Measurements from ENCODE around the gene ELP5.

The ELP5 gene

DNA sequence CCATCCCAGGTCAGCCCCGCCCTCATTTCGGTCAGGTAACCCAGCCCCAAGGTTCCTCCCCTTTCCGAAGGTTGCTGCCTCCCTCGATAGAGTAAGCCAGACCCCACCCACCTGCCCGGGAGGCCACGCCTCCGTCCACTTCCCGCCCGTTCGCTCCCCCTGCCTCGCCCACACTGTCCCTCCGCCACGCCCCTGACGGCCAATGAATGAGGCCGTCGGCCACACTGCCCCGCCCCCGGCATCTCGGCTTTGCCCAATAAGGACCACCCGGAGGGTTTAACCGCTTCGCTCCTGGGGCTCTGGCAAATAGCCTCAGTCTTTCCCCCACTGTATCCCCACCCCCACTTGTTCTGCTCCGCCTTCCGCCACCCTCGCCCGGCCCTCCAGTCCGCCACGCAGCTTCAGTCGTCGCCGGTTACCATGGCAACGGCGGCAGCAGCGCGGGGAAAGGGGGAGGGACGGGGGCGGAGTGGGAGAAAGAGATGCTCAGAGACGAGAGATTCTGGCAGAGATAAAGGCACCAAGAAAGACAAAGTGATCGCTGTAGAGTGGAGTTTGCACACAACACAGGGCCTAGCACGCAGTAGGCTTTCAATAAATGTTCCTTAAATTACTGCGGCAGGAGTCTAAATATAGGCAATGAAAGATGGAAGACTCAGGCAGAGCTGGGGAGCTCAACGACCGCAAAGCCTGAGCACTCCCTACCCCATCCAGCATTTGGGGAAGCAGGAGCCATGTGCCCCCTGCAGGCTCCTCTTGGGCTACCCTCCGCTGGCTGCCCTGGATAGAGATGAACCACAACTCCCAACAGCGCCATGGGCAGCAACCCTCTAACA is 37.5 kb upstream of the ELP5 start:
- Histone ChIP-seq H3K4me3 (ENCODE audit: low read length) (peak overlapping the region; percentile 61), H3K4me1 (ENCODE audit: control insufficient read depth, insufficient read depth, low read length) (peaks cover 31% of the 10 kb centered on the region), H3K9me3 (ENCODE audit: control insufficient read depth, low read length) (no peaks in the 10 kb centered on the region), H3K9ac (ENCODE audit: low read length) (no peak overlapping the region), H3K27me3 (ENCODE audit: control insufficient read depth, insufficient read depth, low read length) (peaks cover 8% of the 10 kb centered on the region), H3K36me3 (ENCODE audit: control insufficient read depth, insufficient read depth, low read length) (no peaks in the 10 kb centered on the region)

DNA sequence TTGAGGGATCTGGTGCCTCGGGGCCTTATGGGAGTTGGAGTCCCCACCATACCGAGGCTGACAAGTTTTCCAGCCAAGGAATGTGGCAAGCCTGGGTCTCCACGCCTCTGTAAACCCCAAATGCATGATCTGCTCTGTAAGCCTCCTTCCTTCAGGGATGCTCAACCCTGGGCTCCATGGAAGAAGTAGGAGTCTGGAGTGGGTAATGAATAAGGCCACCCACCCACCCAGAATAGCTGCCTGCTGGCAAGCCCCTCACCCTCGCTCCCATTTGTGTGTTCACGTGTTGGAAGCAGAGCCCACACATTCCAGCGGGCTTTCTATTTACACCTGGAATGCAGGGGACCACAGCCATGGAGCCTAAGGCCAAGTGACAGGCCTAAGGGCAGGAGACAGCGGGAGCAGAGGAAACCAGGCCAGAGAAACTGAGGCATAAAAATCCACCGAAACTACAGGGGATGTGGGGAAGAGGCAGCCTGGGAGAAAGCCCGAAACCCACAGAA is 36.8 kb upstream of the ELP5 start:
- no peaks in the 10 kb centered on the region for H3K9me3 ChIP-seq (ENCODE audit: control insufficient read depth, low read length)
- H3K36me3 ChIP-seq (ENCODE audit: control insufficient read depth, insufficient read depth, low read length): no peaks in the 10 kb centered on the region
- H3K4me3 ChIP-seq (ENCODE audit: low read length): no peak overlapping the region
- peaks cover 33% of the 10 kb centered on the region for H3K4me1 ChIP-seq (ENCODE audit: control insufficient read depth, insufficient read depth, low read length)
- H3K9ac ChIP-seq (ENCODE audit: low read length): no peak overlapping the region
- peaks cover 8% of the 10 kb centered on the region for H3K27me3 ChIP-seq (ENCODE audit: control insufficient read depth, insufficient read depth, low read length)

DNA sequence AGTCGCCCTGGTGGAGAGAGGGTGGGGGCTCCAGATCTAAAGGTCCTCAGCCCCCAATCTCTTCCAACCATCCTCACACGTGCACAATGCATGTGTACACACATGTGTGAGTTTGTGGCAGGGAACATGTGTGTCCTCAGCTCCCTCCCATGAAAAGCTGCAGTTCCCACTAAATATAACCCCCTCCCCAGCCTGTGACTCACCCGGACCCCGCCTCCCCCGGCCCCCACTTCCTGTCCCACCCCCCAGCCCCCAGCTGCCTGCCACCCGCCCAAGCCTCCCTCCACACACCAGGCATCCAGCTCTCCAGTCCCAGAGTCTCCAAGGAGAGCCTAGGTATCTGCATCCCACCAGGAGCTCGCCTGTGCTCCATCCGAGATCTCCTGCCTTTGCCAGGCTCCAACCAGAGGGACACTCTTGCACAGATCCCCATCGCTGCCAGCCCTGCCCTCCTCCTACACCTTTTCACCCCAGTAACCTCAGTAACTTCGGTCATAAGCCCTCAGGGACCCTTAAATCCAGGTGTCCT is 36.3 kb upstream of the ELP5 start:
- no peaks in the 10 kb centered on the region for H3K36me3 ChIP-seq (ENCODE audit: control insufficient read depth, insufficient read depth, low read length)
- peaks cover 8% of the 10 kb centered on the region for H3K27me3 ChIP-seq (ENCODE audit: control insufficient read depth, insufficient read depth, low read length)
- no peak overlapping the region for H3K9ac ChIP-seq (ENCODE audit: low read length)
- H3K4me1 ChIP-seq (ENCODE audit: control insufficient read depth, insufficient read depth, low read length): peaks cover 34% of the 10 kb centered on the region
- no peak overlapping the region for H3K4me3 ChIP-seq (ENCODE audit: low read length)
- no peaks in the 10 kb centered on the region for H3K9me3 ChIP-seq (ENCODE audit: control insufficient read depth, low read length)

GRCh38 chr17:7216242-7217112 is 35.5 kb upstream of the ELP5 start:
- Histone ChIP-seq H3K4me1 (ENCODE audit: control insufficient read depth, insufficient read depth, low read length) (peaks cover 42% of the 10 kb centered on the region), H3K27me3 (ENCODE audit: control insufficient read depth, insufficient read depth, low read length) (peaks cover 8% of the 10 kb centered on the region), H3K9me3 (ENCODE audit: control insufficient read depth, low read length) (no peaks in the 10 kb centered on the region), H3K9ac (ENCODE audit: low read length) (peak overlapping the region; percentile 2), H3K36me3 (ENCODE audit: control insufficient read depth, insufficient read depth, low read length) (peaks cover 4% of the 10 kb centered on the region), H3K4me3 (ENCODE audit: low read length) (no peak overlapping the region)

DNA sequence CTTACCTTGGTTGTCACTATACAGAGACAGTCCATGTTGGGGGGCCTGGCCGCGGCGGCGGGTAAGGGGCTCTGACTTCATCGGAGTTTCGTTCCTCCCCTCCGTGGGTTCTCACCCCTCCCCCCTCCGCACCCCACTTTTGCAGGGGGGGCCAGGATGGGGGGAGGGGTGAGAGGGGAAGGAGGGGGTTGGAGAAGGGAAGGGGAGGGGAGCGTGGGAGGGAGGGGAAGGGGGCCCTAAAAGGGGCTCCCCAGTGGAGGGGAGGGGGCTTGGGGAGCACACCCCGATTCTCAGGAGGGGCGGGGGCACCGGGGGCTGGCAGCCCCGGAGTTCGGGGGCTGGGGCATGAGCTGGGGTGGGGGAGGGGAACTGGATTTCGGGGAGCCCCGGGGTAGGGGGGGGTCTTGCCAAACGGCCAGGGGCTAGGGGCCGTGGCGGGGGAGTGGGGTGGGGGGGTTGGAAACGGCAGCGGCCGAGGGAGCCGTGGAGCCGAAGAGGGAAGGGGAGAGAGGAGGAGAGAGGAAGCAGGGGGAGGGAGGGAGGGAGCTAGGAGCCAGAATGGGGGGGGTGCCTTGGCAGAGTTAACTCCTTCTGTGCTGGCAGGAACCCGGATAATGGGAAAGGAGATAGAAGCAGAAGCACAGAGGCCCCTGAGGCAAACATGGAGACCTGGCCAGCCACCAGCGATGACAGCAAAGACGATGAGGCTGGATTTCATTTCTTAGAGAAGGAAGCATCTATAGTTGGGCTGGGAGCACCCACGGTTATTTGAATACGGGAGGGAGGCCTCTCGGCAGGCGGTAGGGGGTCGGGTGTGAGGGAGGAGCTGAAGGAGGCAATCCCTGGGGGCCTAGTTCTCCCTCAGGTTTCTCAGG is 34.7 kb upstream of the ELP5 start:
- H3K4me1 ChIP-seq (ENCODE audit: control insufficient read depth, insufficient read depth, low read length): peaks cover 46% of the 10 kb centered on the region
- peak overlapping the region; percentile 58 for H3K9ac ChIP-seq (ENCODE audit: low read length)
- H3K9me3 ChIP-seq (ENCODE audit: control insufficient read depth, low read length): no peaks in the 10 kb centered on the region
- peaks cover 7% of the 10 kb centered on the region for H3K36me3 ChIP-seq (ENCODE audit: control insufficient read depth, insufficient read depth, low read length)
- peaks cover 2% of the 10 kb centered on the region for H3K27me3 ChIP-seq (ENCODE audit: control insufficient read depth, insufficient read depth, low read length)
- no peak overlapping the region for H3K4me3 ChIP-seq (ENCODE audit: low read length)

- H3K4me3 ChIP-seq (ENCODE audit: low read length): no peak overlapping the region
- peaks cover 46% of the 10 kb centered on the region for H3K4me1 ChIP-seq (ENCODE audit: control insufficient read depth, insufficient read depth, low read length)
Observed at GRCh38 chr17:7218166-7218565, 33.8 kb upstream of the ELP5 start.

GRCh38 chr17:7218758-7219157 is 33.3 kb upstream of the ELP5 start:
- Histone ChIP-seq H3K4me1 (ENCODE audit: control insufficient read depth, insufficient read depth, low read length) (peaks cover 43% of the 10 kb centered on the region), H3K9me3 (ENCODE audit: control insufficient read depth, low read length) (no peaks in the 10 kb centered on the region), H3K27me3 (ENCODE audit: control insufficient read depth, insufficient read depth, low read length) (no peaks in the 10 kb centered on the region), H3K9ac (ENCODE audit: low read length) (no peak overlapping the region), H3K36me3 (ENCODE audit: control insufficient read depth, insufficient read depth, low read length) (peaks cover 19% of the 10 kb centered on the region), H3K4me3 (ENCODE audit: low read length) (no peak overlapping the region)

More at GRCh38 chr17:7218166-7218565, 33.8 kb upstream of the ELP5 start:
- Histone ChIP-seq H3K27me3 (ENCODE audit: control insufficient read depth, insufficient read depth, low read length) (no peaks in the 10 kb centered on the region), H3K36me3 (ENCODE audit: control insufficient read depth, insufficient read depth, low read length) (peaks cover 15% of the 10 kb centered on the region), H3K9me3 (ENCODE audit: control insufficient read depth, low read length) (no peaks in the 10 kb centered on the region), H3K9ac (ENCODE audit: low read length) (peak overlapping the region; percentile 58)

GRCh38 chr17:7219229-7219811 is 32.7 kb upstream of the ELP5 start:
- Histone ChIP-seq H3K4me3 (ENCODE audit: low read length) (peak overlapping the region; percentile 64), H3K9me3 (ENCODE audit: control insufficient read depth, low read length) (no peaks in the 10 kb centered on the region), H3K4me1 (ENCODE audit: control insufficient read depth, insufficient read depth, low read length) (peaks cover 39% of the 10 kb centered on the region)

GRCh38 chr17:7219812-7220592 is 32.0 kb upstream of the ELP5 start, which contains the start of the genes ACADVL and DLG4:
TSS of gene ACADVL (plus strand) at chr17:7219938. CDS start at chr17:7219985, 47 bp downstream.
TSS of gene DLG4 (minus strand) at chr17:7219836.
- H3K27me3 ChIP-seq (ENCODE audit: control insufficient read depth, insufficient read depth, low read length): no peaks in the 10 kb centered on the region
- H3K9ac ChIP-seq (ENCODE audit: low read length): peak within 1 kb of the TSS; percentile 87
- peak within 1 kb of the TSS; percentile 64 for H3K4me3 ChIP-seq (ENCODE audit: low read length)
- H3K4me1 ChIP-seq (ENCODE audit: control insufficient read depth, insufficient read depth, low read length): peaks cover 33% of the 10 kb centered on the region
- H3K36me3 ChIP-seq (ENCODE audit: control insufficient read depth, insufficient read depth, low read length): peaks cover 24% of the 10 kb centered on the region
- H3K9me3 ChIP-seq (ENCODE audit: control insufficient read depth, low read length): no peaks in the 10 kb centered on the region

More at GRCh38 chr17:7219229-7219811, 32.7 kb upstream of the ELP5 start:
- Histone ChIP-seq H3K9ac (ENCODE audit: low read length) (peak overlapping the region; percentile 87), H3K36me3 (ENCODE audit: control insufficient read depth, insufficient read depth, low read length) (peaks cover 23% of the 10 kb centered on the region), H3K27me3 (ENCODE audit: control insufficient read depth, insufficient read depth, low read length) (no peaks in the 10 kb centered on the region)

DNA sequence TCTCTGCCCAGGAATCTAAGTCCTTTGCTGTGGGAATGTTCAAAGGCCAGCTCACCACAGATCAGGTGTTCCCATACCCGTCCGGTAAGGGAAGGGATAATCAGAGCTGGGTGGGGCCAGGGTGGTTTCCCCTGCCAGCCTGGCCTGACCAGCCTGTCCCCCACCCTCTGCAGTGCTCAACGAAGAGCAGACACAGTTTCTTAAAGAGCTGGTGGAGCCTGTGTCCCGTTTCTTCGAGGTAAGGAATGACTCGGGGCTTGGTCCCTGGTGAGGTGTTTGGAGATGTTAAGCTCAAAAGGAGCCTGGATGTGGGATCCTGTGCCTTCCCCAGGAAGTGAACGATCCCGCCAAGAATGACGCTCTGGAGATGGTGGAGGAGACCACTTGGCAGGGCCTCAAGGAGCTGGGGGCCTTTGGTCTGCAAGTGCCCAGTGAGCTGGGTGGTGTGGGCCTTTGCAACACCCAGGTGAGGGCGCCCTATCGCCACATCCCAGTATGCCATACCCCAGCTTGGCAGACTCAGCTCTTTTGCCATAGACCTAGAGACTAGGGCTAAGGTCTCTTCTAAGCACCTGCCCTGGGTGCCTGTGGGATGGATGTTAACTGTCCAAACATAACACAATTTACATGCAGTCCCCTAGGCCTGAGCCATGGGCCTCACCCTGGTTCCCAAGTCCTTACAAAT is 31.3 kb upstream of the ELP5 start:
- Histone ChIP-seq H3K27me3 (ENCODE audit: control insufficient read depth, insufficient read depth, low read length) (no peaks in the 10 kb centered on the region), H3K9me3 (ENCODE audit: control insufficient read depth, low read length) (no peaks in the 10 kb centered on the region), H3K4me1 (ENCODE audit: control insufficient read depth, insufficient read depth, low read length) (peaks cover 31% of the 10 kb centered on the region), H3K9ac (ENCODE audit: low read length) (peak overlapping the region; percentile 87), H3K4me3 (ENCODE audit: low read length) (peak overlapping the region; percentile 64), H3K36me3 (ENCODE audit: control insufficient read depth, insufficient read depth, low read length) (peaks cover 24% of the 10 kb centered on the region)
